HepG2 (cell line): ENCODE data around the gene GRM4. TPM values are rescaled to one million over a fixed set of nuclear protein-coding genes. Genes with fewer than 3 reads are reported as not detected.

ENCODE experiments used
- ATAC-seq: fragments of 200-7000 bp; cut with Tn5 transposase; 3 replicates; pipeline ENCODE4 v1.9.1; 2020; ENCODE audit warnings: mild to moderate bottlenecking, moderate library complexity
- BruUV-seq: library from RNA; stranded (reverse); fragments of 400-500 nt; replicated peaks from 2 replicates; lab custom pipeline; 2021; lab: Mats Ljungman, UMichigan
- CTCF ChIA-PET: fragments of 300-600 bp; formaldehyde crosslinking; extraction: SDS; loops from one replicate; lab custom pipeline; 2021; ENCODE audit warnings: low total read pairs, inconsistent platforms, low intra/inter-chr PET ratio; lab: Yijun Ruan, JAX
- POLR2A ChIA-PET: fragments of 350-600 bp; sonication (Branson Sonifier 250); formaldehyde crosslinking; loops from one replicate; lab custom pipeline; 2020; ENCODE audit warnings: antibody characterized with exemption, inconsistent platforms; lab: Yijun Ruan, JAX
- DNase-seq: peaks from one replicate; pipeline ENCODE4 v3.0.0-alpha.2; 2015; ENCODE audit warnings: low spot score
- FAIRE-seq: peaks from 3 replicates; lab custom pipeline; 2011; peaks lifted over from hg19 to GRCh38; lab: Jason Lieb, UNC
- H2AFZ ChIP-seq: one replicate; pipeline ENCODE4 v1.6.1; 2011; ENCODE audit warnings: low read length, inconsistent platforms
- H3K27ac ChIP-seq: fragments of 300-600 bp; 3 replicates; pipeline ENCODE4 v1.8.0; 2011; ENCODE audit warnings: mixed run types, mild to moderate bottlenecking, mixed read lengths, low read length, inconsistent platforms; ENCODE audit not compliant: insufficient read depth; ENCODE audit errors: extremely low read length
- H3K27me3 ChIP-seq, 2 experiments: fragments of 200-600 bp in 1 of 2; 2 replicates in 1 of 2; 3 replicates in 1 of 2; pipeline versions ENCODE4 v1.6.0 to v1.8.0; 2011; ENCODE audit warnings: low read length in 2 of 2, mild to moderate bottlenecking in 2 of 2, moderate library complexity in 2 of 2, inconsistent platforms in 1 of 2; ENCODE audit not compliant: insufficient read depth in 2 of 2, control insufficient read depth in 1 of 2
- H3K36me3 ChIP-seq, 2 experiments: fragments of 200-600 bp in 1 of 2; replicated peaks in 1 of 2; 2 replicates in 1 of 2; 3 replicates in 1 of 2; pipeline versions ENCODE4 v1.5.1 to v1.8.0; 2011; ENCODE audit warnings: low read length in 2 of 2, inconsistent platforms in 1 of 2; ENCODE audit not compliant: insufficient read depth in 2 of 2, control insufficient read depth in 1 of 2
- H3K4me1 ChIP-seq: 2 replicates; pipeline ENCODE4 v1.5.1; 2012; ENCODE audit warnings: low read length, inconsistent platforms; ENCODE audit not compliant: insufficient read depth
- H3K4me2 ChIP-seq: 2 replicates; pipeline ENCODE4 v1.6.0; 2011; ENCODE audit warnings: low read depth, low read length, inconsistent platforms
- H3K4me3 ChIP-seq, 3 experiments: fragments of 200-600 bp in 1 of 3; sonication (generic), shearing (Covaris generic) in 1 of 3; replicated peaks in 1 of 3; 2 replicates each; pipeline ENCODE4 v1.5.1; 2011 to 2016; ENCODE audit warnings: low read length in 3 of 3, inconsistent platforms in 2 of 3, low read depth in 2 of 3, mild to moderate bottlenecking in 2 of 3, control low read depth in 1 of 3, mixed read lengths in 1 of 3; ENCODE audit not compliant: insufficient read depth in 1 of 3
- H3K79me2 ChIP-seq: one replicate; pipeline ENCODE4 v1.6.1; 2011; ENCODE audit warnings: low read length, inconsistent platforms; ENCODE audit not compliant: insufficient read depth
- H3K9ac ChIP-seq: 2 replicates; pipeline ENCODE4 v1.6.0; 2011; ENCODE audit warnings: mild to moderate bottlenecking, low read depth, low read length, inconsistent platforms; ENCODE audit not compliant: insufficient read depth
- H3K9me3 ChIP-seq: 2 replicates; pipeline ENCODE4 v1.5.1; 2012; ENCODE audit warnings: mild to moderate bottlenecking, low read length
- H4K20me1 ChIP-seq: 2 replicates; pipeline ENCODE4 v1.6.0; 2011; ENCODE audit warnings: inconsistent platforms, mild to moderate bottlenecking, low read length, moderate library complexity; ENCODE audit not compliant: insufficient read depth
- HBP1 ChIP-seq: IDR thresholded peaks from 2 replicates; pipeline ENCODE4 v1.6.1; 2016; ENCODE audit warnings: low read depth, control low read depth
- MNT ChIP-seq: fragments of 450-650 bp; IDR thresholded peaks from 2 replicates; pipeline ENCODE4 v1.6.1; 2016
- TFE3 ChIP-seq: IDR thresholded peaks from 2 replicates; pipeline ENCODE4 v1.6.1; 2016
- ZNF768 ChIP-seq: sonication (generic); formaldehyde crosslinking; IDR thresholded peaks from 2 replicates; pipeline ENCODE4 v1.4.0; 2020; ENCODE audit warnings: missing genetic modification reagents
- WGBS: methylation state at CpG from one replicate; pipeline ENCODE4 v1.1.6; 2017; ENCODE audit warnings: low lambda C conversion rate; 5-methylcytosine and 5-hydroxymethylcytosine counted together
- in situ Hi-C: cut with HindIII; loops from 2 replicates; pipeline ENCODE4 v1.10.0; 2017; ENCODE audit warnings: low pct_unique_long_range_greater_than_20kb; ENCODE audit not compliant: extremely low pct_ligation_motif_present
- intact Hi-C: fragments of 100-400 bp; cut with micrococcal nuclease; formaldehyde crosslinking; loops from one replicate; pipeline ENCODE4 v1.10.0; 2022; ENCODE audit not compliant: unreplicated experiment
- polyA plus RNA-seq, 8 experiments: library from polyadenylated mRNA; depleted of rRNA in 3 of 8; stranded (reverse) in 7 of 8; unstranded in 1 of 8; fragments of >200 nt; fragmentation: Illumina TruSeq in 4 of 8; extraction: Trizol in 4 of 8; gene quantifications; 2 replicates each; pipeline versions ENCODE4 v1.2.1 to v1.2.3, GENCODE V29; 2011 to 2016; ENCODE audit warnings: low read depth in 4 of 8, missing spikeins in 1 of 8, mixed read lengths in 1 of 8; ENCODE audit not compliant: insufficient read depth in 1 of 8
- total RNA-seq, 5 experiments: library from RNA; depleted of rRNA; stranded (reverse); fragments of >200 nt; fragmentation: Illumina TruSeq; extraction: Trizol; gene quantifications; 2 replicates each; pipeline ENCODE4 v1.2.3, GENCODE V29; 2016; ENCODE audit warnings: low read depth in 1 of 5

GRM4 gene
- total and polyA plus RNA-seq, 2 of the 13 experiments (the other 11 are each of a cell fraction or from before 2014, with no cell fraction given) = not detected

- intact Hi-C loops (no loop called here), in situ Hi-C loops (no loop called here)
- 44% methylated on average over 25 of the region's 25 CpGs for WGBS
- peaks cover 17 to 57% of the 10 kb centered on the region in 2 experiments; a peak in 4 of 5 replicates for H3K27me3 ChIP-seq
- ChIA-PET CTCF (no interaction called here), POLR2A (no interaction called here)
- H3K36me3 ChIP-seq = no peaks in the 10 kb centered on the region
- no peaks in the 10 kb centered on the region for H3K79me2 ChIP-seq
- no peaks in the 10 kb centered on the region for H3K9me3 ChIP-seq
- DNase-seq = no peak
- no peak for ATAC-seq
- TF ChIP-seq MNT = peak; percentile 93
- TF ChIP-seq TFE3 (CRISPR knock-in tag) = no peak
- no peak overlapping the region for H3K4me3 ChIP-seq
- H3K4me2 ChIP-seq = no peak overlapping the region
- H3K27ac ChIP-seq = no peak overlapping the region
- FAIRE-seq = no peak
- peaks cover 5% of the 10 kb centered on the region; the same call in 1 of the 2 replicates for H4K20me1 ChIP-seq
- H3K4me1 ChIP-seq = no peaks in the 10 kb centered on the region
- BruUV-seq = no TSS peak
- H2AFZ ChIP-seq = no peak overlapping the region
- no peak overlapping the region for H3K9ac ChIP-seq
These were observed 62.8 kb downstream of the GRM4 start for GRCh38 chr6:34082864-34083626.

- H3K4me2 ChIP-seq = no peak overlapping the region
- 16% methylated on average over 10 of the region's 10 CpGs for WGBS
- intact Hi-C loops = no loop called here
- BruUV-seq = no TSS peak
- no peaks in the 10 kb centered on the region for H3K36me3 ChIP-seq
- H3K79me2 ChIP-seq = no peaks in the 10 kb centered on the region
- no peaks in the 10 kb centered on the region for H3K9me3 ChIP-seq
- H3K4me3 ChIP-seq = no peak overlapping the region
- peaks cover 5% of the 10 kb centered on the region; the same call in 1 of the 2 replicates for H4K20me1 ChIP-seq
- H3K9ac ChIP-seq = no peak overlapping the region
- DNase-seq (no peak), ATAC-seq (no peak), FAIRE-seq (no peak)
- peak; percentile 90 for TF ChIP-seq ZNF768 (CRISPR knock-in tag)
- TF ChIP-seq HBP1 (CRISPR knock-in tag) = no peak
- H2AFZ ChIP-seq = no peak overlapping the region
- peaks cover 15 to 63% of the 10 kb centered on the region in 2 experiments for H3K27me3 ChIP-seq
- H3K4me1 ChIP-seq = no peaks in the 10 kb centered on the region
- in situ Hi-C loops = no loop called here
- ChIA-PET POLR2A (no interaction called here), CTCF (no interaction called here)
- H3K27ac ChIP-seq = no peak overlapping the region
These were observed 63.5 kb downstream of the GRM4 start for GRCh38 chr6:34082348-34082747.
